ENCODE measurements around the gene TBX2. TPM values are rescaled to one million over a fixed set of nuclear protein-coding genes. Genes with fewer than 3 reads are reported as not detected.

TBX2 gene
- total and polyA plus RNA-seq, 9 of the 15 experiments (the other 6 are each of a cell fraction or from before 2014, with no cell fraction given): 0.18 TPM; not detected in 8

DNA sequence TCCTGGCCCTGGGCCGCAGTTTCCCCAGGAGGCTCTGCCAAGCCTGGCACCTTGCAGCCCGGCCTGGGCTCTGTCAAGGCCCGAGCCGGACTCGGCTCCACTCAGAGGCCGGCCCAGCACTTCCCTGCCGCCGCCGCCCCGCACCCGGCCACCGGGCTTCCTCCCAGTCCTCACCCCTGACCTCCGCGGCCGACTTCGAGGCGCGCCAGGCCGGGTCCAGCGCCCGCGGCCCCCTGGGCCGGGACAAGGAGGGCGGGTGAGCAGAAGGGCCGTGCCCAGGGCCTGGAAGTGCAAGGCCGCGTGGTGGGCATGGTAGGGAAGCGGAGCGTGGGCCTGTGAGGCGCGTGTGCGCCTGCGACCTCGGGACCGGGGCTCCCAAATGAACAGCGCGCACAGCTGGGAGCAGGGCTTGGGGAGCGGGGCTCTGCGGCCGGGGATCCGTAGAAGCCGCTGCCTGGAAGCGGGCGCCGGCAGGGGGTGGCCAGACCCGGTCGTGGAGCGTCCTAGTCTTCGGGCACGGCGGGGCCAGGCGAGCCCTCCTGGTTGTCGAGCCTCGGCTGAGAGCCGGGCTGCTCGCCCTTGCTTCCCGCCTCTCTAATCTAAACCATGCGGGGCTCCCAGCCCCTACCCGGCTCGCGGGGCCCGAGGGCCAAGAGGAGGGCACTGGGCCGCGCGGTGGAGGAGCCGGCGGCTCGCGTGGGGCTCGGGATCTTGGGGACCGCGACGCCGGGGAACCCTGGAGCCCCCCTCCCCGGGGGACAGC lies 52.1 kb downstream of the TBX2 start (continued):
- TF ChIP-seq, protein P1, sequence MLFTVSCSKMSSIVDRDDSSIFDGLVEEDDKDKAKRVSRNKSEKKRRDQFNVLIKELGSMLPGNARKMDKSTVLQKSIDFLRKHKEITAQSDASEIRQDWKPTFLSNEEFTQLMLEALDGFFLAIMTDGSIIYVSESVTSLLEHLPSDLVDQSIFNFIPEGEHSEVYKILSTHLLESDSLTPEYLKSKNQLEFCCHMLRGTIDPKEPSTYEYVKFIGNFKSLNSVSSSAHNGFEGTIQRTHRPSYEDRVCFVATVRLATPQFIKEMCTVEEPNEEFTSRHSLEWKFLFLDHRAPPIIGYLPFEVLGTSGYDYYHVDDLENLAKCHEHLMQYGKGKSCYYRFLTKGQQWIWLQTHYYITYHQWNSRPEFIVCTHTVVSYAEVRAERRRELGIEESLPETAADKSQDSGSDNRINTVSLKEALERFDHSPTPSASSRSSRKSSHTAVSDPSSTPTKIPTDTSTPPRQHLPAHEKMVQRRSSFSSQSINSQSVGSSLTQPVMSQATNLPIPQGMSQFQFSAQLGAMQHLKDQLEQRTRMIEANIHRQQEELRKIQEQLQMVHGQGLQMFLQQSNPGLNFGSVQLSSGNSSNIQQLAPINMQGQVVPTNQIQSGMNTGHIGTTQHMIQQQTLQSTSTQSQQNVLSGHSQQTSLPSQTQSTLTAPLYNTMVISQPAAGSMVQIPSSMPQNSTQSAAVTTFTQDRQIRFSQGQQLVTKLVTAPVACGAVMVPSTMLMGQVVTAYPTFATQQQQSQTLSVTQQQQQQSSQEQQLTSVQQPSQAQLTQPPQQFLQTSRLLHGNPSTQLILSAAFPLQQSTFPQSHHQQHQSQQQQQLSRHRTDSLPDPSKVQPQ (CRISPR knock-in tag; IDR thresholded peaks at IDR 0.05; ENCODE audit: borderline replicate concordance): no peak

DNA sequence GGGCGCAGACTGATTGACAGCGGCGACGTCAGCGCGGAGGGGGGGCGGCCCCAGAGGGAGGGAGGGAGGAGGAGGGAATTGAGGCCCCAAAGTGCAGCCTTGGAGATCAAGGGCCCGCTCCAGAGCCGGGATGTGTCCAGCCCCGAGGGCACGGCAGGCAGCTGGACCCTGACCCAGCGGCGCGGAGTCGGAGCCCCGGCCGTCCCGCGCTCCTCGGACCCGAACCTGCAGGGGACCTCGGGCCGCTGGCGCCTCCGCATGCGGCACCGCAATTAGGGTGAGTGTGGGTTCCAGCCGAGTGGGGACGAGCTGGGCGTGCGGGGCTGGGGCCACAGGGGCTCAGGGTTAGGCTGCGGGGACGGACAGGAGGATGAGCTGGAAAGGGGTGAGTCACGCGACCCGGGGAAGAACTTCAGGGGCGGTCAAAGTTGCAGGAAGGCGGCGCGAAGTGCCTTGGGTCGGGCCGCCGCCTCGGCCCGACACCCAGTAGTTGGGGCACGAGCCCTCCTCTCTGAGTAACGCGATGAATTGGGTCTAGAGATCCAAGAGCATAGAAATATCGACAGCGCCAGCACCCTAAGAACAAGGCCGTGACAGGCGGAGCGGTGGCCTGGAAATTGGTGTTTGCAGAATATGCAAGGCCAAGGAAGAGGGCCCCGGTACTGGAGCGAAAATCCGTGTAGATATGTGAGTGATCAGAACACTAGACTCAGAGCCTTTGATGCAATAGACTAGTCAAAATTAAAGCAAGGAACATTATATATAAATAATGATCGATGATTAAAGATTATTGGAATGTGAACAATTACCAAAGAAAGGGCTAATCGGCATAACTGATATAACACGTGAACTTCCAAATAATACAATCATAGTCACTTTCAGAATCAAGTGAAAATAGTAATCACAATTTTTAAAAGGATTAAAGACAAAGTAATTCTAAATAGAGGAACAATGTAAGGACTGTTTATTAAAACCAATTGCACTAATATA lies 53.0 kb downstream of the TBX2 start, which contains the start of gene TBX4:
TBX4 (plus strand) TSS at position 122 of the 990 bp plus-strand sequence. CDS start 4,069 bp downstream, outside the sequence.
- DNase-seq (ENCODE audit: extremely low read depth in 1 of 4, low spot score in 3 of 4) (no peak), ATAC-seq (no peak), FAIRE-seq (no peak)
- 33% methylated on average over 29 of the region's 59 CpGs for WGBS (ENCODE audit: insufficient coverage, low coverage, missing lambda C conversion rate)
- intact Hi-C loops (cut with micrococcal nuclease) (no loop called here), in situ Hi-C loops (cut with MboI) (no loop called here)
- BruUV-seq (replicated peaks): no TSS peak
- H2AFZ ChIP-seq (ENCODE audit: low read depth, low read length): no peak within 1 kb of the TSS
- H3K4me2 ChIP-seq (ENCODE audit: insufficient read depth, low read length): no peak within 1 kb of the TSS
- no peaks in the 10 kb centered on the region for H3K9me3 ChIP-seq (replicated peaks; ENCODE audit: control insufficient read depth, insufficient read depth, low read depth, low read length)
- H3K27me3 ChIP-seq (ENCODE audit: control insufficient read depth in 2 of 2, insufficient read depth in 2 of 2, low read length in 2 of 2): peaks cover 23 to 62% of the 10 kb centered on the region in 2 experiments; a peak in 4 of 5 replicates
- ChIA-PET CTCF (ENCODE audit: low intra/inter-chr PET ratio) (no interaction called here), POLR2A (interaction anchor here (0.7 kb wide), 1 partner anchor 15 kb away, joined by 4 read pairs; no protein-coding TSS in a partner anchor)
- no peak within 1 kb of the TSS for H3K4me3 ChIP-seq
- no peak within 1 kb of the TSS for H3K9ac ChIP-seq (ENCODE audit: insufficient read depth in 1 of 2, low read depth in 2 of 2, low read length in 2 of 2)
- peaks cover 0 to 35% of the 10 kb centered on the region in 2 experiments; a peak in 2 of 5 replicates for H3K4me1 ChIP-seq (replicated peaks in 1 of 2; ENCODE audit: control insufficient read depth in 2 of 2, insufficient read depth in 2 of 2, low read length in 2 of 2)
- H4K20me1 ChIP-seq (replicated peaks; ENCODE audit: control insufficient read depth, insufficient read depth, low read length): no peaks in the 10 kb centered on the region
- H3K27ac ChIP-seq (ENCODE audit: extremely low read depth, low read depth, low read length): no peak within 1 kb of the TSS
- H3K36me3 ChIP-seq (ENCODE audit: control insufficient read depth, insufficient read depth, low read length): no peaks in the 10 kb centered on the region
- no peaks in the 10 kb centered on the region for H3K79me2 ChIP-seq (ENCODE audit: control insufficient read depth, insufficient read depth, low read length)
- no peaks in the 10 kb centered on the region for H3K9me1 ChIP-seq (ENCODE audit: control insufficient read depth, insufficient read depth, low read length)
- TF ChIP-seq, protein P2, sequence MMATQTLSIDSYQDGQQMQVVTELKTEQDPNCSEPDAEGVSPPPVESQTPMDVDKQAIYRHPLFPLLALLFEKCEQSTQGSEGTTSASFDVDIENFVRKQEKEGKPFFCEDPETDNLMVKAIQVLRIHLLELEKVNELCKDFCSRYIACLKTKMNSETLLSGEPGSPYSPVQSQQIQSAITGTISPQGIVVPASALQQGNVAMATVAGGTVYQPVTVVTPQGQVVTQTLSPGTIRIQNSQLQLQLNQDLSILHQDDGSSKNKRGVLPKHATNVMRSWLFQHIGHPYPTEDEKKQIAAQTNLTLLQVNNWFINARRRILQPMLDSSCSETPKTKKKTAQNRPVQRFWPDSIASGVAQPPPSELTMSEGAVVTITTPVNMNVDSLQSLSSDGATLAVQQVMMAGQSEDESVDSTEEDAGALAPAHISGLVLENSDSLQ (IDR thresholded peaks at IDR 0.05): 0 out of 2 replicates have a peak, but pooled peaks have one; percentile 28
- TF ChIP-seq GTF2F1 (IDR thresholded peaks at IDR 0.05; ENCODE audit: low read depth, low read length): no peak
- TF ChIP-seq, protein P3, sequence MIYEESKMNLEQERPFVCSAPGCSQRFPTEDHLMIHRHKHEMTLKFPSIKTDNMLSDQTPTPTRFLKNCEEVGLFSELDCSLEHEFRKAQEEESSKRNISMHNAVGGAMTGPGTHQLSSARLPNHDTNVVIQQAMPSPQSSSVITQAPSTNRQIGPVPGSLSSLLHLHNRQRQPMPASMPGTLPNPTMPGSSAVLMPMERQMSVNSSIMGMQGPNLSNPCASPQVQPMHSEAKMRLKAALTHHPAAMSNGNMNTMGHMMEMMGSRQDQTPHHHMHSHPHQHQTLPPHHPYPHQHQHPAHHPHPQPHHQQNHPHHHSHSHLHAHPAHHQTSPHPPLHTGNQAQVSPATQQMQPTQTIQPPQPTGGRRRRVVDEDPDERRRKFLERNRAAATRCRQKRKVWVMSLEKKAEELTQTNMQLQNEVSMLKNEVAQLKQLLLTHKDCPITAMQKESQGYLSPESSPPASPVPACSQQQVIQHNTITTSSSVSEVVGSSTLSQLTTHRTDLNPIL (CRISPR knock-in tag; IDR thresholded peaks at IDR 0.05): no peak
- no peak for TF ChIP-seq NCOA6 (IDR thresholded peaks at IDR 0.05)
- no peak for TF ChIP-seq MBD2 (IDR thresholded peaks at IDR 0.05; ENCODE audit: borderline replicate concordance, low read depth)
- no peak for TF ChIP-seq HEY1 (CRISPR knock-in tag; IDR thresholded peaks at IDR 0.05; ENCODE audit: borderline replicate concordance)
- no peak for TF ChIP-seq ZNF324 (CRISPR knock-in tag; IDR thresholded peaks at IDR 0.05)
- TF ChIP-seq KLF16 (IDR thresholded peaks at IDR 0.05): no peak
- TF ChIP-seq ZNF146 (CRISPR knock-in tag; IDR thresholded peaks at IDR 0.05; ENCODE audit: unreplicated experiment): no peak
- TF ChIP-seq CREM (IDR thresholded peaks at IDR 0.05; ENCODE audit: low read depth): 0 out of 2 replicates have a peak, but pooled peaks have one; percentile 9
- no peak for TF ChIP-seq ZNF124 (CRISPR knock-in tag; IDR thresholded peaks at IDR 0.05)
